HTERT RPE-1 (cell line): ENCODE measurements around the gene IQCN.

Experiments
- in situ Hi-C: fragments of 300-500 bp; cut with MboI; formaldehyde crosslinking; loops from 4 replicates; pipeline ENCODE4 v1.14.3; 2020; ENCODE audit warnings: low sequenced_read_pairs

IQCN gene

DNA sequence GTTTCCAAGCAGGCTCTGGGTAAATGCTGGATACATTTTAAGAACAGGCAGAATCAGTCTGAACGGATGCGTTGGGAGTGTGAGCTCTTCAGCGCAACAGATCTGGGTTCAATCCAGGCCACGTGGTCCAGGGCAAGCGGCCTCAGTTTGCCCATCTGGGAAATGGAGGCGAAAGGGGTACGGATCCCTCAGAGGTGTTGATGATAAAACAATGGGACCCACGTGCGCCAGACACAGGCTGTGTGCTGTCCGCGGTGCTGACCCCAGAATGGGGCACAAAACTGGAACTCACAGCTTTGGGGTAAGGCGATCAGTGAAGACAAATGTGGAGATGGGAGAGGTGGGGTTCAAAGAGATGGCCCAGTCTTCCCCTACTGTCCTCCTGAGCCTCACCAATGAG is 34.9 kb downstream of the IQCN start:
- in situ Hi-C loops = no loop called here

DNA sequence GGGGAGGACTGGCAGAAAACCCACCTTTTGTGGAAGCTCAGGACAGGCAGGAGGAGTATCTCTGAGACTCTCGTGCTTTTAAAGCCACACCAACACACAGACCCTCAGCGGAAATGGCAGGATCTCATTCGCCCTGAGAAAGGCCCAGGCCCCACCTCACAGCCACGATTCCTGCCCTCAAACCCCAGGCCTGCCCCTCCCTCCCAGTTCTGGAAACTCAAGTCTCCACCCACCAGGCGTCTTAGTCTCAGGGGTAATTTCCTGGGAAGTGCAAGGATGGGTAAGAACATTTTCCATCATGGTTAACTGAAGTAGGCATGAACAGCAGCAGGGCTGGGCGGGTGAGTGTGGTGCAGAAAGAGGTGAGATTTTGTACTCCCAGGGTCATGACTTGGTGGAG is 40.1 kb downstream of the IQCN start:
- in situ Hi-C loops = no loop called here

DNA sequence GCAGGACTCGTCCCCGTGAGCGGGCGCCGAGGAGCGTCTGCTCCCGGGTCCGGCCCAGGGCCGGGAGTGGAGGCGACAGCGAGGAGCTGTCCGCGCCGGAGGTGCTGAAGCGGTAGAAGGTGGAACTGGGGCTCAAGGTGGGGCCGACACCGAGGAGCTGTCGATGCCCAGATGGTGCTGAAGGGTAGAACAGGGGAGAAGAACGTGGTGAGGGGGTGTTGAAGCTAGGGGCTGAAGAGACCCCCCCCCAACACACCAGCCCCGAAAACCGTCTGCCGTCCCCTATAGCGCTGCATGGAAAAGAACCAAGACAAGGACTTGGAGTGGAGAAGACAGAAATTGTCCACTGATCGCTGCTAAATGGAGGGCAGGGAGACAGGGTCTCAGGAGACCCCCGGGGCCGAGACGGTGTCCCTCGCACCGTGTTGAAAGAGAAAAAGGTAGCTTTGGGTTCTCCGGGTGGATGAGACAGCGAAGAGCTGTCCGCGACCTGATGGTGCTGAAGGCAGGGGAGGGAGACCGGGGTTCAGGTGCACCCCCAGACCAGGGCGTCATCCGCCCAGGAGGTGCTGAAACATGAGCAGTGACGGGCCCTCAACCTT is 40.9 kb downstream of the IQCN start:
- in situ Hi-C loops = no loop called here

DNA sequence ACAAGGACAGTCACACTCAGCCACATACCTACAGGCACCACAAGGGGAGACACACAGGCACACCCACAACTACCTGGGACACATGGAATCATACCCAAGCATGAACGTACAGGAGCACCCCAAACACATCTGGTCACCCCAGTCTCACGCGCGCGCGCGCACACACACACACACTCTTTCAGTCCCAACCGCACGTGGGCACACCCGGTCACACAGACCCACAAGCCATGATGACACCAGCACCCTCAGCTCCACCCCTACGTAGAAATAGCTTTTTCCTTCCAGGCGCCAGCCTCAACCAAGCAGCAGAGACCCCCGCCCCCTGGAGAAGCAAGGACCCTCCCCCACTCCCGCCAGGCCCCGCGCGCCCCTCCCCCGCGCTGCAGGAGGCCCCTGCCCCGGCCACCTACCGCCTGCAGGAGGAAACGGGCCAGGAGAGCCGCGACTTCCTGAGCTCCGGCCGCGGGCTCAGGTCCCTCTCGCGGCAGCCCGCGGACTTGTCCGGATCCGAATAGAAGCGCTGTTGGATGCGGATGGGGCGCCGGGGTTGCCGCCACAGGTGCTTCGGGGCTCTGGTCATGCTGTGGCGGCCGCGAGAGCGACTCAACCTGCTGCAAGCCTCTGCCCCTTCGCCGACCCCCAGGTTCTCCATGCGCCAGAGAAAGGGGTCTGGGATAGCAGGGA is 41.6 kb downstream of the IQCN start:
- in situ Hi-C loops = no loop called here

DNA sequence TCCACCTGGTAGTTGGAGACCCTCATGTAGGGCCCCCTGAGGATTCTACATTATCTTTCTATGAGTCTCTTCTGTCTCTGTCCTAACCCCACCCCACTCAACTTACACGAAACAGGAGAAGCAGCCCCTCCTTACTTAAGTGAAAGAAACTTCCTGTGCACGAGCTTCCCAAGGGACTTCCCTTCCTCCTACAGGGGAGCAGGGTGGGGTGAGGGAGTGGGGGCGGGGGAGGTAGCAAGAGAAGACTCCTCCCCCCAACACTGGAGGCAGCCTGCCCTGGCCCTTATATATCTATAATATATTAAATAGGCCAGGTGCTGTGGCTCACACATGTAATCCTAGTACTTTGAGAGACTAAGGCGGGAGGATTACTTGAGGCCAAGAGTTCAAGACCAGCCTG is 42.5 kb downstream of the IQCN start:
- in situ Hi-C loops = no loop called here

DNA sequence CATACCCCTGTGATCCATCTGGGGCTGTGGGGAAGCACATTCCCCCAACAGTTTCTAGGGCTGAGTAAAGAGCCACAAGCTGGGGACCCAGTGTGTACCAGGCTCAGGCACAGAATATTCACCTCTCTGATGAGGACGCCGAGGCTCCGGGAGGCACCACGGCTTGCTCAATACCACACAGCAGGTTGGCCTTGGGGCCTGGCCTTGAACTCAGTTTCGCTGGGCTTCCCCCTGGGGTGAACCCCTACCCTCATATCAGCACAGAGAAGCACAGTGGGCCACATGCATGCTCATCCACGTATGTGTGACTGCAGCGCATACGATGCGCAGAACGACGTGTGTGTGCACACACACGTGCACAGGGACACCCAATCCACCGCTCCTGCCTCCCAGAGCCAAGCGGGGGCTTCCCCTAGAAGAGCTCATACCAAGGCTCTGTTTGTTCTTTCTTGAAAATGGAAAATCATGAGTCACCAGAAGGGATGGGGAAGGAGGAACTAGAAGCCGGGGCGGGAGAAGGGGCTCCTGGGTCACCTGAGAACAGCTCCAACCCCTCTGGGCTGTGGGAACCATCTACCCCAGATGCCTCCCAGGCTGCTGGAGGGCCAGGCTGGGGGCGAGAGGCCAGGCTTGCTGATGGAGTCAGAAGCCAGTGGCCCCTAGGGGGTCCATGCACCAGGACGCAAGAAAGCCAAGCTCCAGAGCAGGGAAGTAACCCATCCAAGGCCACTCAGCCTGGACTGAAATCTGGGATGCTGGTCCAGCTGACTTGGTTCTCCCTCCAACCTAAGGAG is 43.1 kb downstream of the IQCN start:
- in situ Hi-C loops = no loop called here

DNA sequence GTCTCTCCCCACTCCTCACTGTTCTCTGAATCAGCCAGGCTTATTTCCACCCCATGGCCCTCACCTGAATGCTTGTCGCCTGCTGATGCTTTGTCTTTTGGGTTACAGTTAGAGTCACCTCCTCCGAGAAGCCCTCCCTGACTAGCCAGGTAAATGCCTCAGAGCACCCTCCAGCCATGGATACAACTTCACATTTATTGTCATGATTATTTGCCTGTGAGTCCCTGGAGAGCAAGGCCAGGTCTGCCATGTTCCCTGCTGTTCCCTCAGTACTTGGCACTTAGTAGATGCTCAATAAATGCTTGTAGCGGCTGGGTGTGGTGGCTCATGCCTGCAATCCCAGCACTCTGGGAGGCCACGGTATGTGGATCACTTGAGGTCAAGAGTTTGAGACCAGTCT is 44.3 kb downstream of the IQCN start:
- in situ Hi-C loops = no loop called here

DNA sequence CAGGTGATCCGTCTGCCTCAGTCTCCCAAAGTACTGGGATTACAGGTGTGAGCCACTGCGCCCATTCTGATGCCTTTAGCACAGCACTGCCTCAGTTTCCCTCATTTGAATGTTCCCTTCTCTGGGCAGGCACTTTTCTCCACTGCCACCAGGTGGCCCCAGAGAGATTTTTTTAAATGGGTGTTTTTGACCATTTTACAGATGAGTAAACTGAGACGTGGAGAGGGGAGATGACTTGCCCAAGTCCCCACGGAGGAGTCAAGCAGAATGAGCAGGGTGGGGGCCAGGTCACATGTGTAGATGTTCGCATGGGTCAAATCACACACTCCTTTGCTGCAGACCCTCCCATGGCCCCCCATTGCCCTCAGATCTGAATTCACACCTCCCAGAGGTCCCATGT is 44.8 kb downstream of the IQCN start:
- in situ Hi-C loops = no loop called here

DNA sequence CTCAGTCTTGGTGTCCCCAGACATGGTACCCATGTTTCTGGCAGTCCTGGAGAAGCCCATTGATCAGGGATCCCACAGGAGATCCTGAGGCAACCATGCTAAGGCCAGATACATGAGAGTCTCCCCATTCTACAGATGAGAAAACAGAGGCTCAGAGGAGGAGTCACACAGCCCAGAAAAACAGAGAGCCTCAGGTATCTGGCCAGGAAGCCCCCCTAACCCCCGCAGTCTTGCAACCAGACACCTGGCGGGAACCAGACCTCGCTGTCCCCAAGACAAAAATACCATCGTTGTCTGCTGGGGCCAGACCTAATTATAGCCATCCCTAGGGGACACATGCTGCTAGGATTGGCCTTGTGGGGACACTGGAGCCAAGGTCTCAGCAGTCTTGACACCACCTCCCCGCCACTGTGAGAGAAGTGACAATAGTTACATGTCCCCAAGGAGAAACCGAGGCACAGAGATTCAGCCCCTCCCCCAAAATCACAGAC is 46.4 kb downstream of the IQCN start:
- in situ Hi-C loops = no loop called here

DNA sequence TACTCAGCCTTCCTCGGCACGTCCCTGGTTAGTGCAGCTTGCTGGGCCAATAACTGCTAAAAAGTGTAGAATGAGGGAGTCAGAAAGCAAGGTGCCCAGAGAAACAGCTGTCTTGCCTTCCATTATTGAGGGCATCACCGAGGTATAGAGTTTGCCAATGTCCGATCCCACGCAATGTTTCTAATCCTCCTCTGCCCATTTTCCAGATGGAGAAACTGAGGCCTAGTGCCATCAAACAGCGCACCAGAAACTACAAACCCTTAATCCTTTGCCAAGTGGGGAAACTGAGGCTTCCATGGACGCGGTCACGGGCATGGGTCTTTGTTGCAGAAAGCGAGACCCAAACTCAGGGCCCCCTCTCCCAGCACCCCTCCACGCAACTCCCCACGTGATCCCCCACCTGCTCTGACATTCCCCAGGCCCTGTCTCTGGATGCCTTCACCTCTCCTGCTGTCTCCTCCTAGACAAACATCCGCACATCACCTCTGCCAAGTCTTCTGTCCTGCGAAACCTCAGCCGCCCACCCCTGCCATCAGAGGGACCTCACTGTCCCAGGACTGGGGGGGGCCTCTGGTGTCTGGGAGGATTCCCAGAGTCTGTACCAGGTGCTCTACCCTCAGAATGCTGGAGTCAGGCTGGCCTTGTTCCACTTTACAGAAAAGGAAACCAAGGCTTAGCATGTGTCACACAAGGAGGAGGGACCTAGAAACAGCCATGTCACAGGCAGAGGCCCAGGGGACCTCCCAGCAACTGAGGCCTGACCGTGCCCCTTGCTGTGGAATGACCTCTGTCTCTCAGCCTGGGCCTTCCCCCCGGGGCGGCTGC is 47.1 kb downstream of the IQCN start:
- in situ Hi-C loops = no loop called here

DNA sequence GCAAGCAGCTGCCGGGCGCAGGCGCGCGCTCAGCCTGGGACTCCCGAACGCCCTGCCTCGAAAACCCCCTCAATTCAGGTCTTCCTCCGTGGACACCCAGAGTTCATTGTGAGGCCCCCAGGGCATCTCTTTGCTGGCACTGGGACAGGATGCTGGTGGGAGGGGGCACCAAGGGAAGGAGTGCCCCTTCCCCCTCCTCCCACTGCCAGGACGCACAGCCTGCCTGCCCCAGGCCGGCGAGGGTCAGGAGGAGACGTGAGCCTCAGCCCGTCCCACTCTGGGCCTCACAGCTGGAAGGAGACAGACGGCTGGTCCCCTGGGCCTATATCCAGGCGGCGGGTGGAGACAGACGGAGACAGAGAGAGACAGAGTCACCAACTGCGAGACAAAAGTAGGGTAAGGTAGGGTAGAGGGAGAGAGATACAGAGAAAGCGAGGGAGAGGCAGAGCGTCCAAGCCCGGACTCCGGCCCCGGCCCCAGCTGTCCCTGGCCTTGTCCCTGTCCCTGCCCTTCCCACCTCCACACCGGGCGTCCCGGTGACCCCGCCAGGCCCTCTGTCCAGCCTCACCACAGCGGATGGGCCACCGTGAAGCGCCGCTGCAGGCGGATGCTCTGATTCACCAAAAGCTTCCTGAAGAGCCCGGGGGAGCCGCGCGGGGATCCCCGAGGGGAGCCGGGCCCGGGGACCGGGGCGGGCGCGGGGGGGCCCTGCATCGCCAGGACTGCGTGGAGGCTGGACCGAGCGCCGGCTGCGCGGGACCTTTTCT is 48.4 kb downstream of the IQCN start, which contains the start of gene PDE4C:
Gene PDE4C, minus strand, starts transcription at position 737 of the 767 bp plus-strand sequence. Its CDS starts 23 bp downstream, at position 714.
- in situ Hi-C loops = no loop called here

DNA sequence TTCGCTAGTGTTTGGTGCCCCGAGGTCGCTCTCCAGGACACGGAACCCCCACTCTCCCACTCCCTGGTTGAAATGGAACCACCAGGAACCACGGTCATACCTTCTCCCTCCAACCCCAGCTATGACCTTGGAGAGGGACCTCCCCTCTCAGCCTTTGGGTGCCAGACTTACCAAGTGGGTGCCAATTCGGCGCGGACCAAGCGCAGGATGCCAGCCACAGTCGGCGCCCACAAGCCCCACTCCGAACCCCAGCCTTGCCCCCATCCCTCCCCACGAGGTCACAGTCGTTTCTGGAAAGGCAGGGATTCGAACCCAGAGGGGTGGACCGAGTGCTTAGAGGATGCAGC is 48.9 kb downstream of the IQCN start:
- in situ Hi-C loops = no loop called here

DNA sequence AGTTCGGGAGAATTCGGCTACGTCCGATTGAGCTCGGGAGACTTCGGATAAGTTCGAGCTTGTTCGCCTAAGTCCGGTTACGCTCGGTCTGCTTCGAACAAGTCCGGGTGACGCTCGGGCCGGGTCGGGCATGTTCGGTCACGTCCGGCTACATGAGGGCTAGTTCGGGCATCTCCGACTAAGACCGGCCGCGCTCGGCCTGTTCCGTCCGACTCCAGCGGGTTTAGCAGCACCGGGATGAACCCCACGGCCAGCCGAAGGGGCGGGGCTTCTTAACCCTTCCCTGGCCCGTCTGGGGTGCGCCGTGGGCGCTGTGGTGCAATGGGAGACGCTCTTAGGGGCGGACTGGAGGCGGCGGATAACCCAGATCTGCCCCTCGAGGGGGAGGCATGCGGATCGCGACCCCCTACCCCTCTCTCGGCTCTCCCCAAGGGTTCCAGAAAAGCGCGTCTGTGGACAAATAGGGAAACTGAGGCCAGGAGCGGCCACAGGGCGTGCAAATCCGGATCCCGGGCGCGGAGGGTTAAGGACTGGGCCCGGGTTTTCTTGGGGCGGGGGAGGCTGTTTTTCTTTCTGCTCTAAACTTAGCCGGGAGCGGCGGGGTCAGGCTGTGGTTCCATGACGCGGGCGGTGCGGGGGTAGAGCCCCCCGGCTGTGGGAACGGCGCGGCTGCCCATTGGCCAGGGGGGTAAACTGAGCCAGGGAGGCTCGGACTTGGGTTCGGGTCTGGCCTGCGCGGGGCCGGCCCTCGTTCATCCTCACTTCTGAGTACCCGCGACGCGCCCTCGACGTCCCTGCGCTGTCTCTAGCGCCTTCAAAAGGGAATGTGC is 49.5 kb downstream of the IQCN start:
- in situ Hi-C loops = no loop called here

DNA sequence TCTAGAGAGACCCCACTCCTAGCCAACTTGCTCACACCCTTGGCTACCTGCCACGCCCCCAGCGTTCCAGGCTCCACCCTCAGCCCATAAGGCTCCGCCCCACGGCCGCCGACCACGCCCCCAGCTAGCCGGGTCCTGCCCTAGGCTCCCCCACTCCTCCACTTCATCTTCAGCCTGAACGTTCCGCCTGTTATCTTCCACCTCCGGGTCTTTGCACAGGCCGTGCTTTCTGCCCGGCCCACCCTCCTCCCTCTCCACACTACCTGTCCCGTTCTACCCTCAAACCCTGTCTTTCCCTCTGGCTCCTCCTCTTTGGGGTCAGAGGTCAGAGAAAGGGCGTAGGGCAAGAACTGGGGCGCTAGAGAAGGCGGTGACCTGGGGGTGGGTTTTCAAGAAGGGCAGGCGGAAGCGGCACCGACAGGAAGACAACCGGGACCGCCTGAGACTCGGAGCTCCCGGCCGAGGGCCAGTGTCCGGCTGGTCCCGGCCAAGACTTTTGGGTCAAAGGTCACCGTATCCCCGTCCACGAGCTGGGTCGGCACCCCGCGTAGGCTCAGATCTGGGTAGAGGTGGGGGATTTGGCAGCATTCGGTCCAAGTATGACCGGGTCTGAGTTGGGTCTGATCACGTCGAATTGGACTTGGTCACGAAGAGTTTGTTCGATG is 50.3 kb downstream of the IQCN start:
- in situ Hi-C loops = no loop called here

DNA sequence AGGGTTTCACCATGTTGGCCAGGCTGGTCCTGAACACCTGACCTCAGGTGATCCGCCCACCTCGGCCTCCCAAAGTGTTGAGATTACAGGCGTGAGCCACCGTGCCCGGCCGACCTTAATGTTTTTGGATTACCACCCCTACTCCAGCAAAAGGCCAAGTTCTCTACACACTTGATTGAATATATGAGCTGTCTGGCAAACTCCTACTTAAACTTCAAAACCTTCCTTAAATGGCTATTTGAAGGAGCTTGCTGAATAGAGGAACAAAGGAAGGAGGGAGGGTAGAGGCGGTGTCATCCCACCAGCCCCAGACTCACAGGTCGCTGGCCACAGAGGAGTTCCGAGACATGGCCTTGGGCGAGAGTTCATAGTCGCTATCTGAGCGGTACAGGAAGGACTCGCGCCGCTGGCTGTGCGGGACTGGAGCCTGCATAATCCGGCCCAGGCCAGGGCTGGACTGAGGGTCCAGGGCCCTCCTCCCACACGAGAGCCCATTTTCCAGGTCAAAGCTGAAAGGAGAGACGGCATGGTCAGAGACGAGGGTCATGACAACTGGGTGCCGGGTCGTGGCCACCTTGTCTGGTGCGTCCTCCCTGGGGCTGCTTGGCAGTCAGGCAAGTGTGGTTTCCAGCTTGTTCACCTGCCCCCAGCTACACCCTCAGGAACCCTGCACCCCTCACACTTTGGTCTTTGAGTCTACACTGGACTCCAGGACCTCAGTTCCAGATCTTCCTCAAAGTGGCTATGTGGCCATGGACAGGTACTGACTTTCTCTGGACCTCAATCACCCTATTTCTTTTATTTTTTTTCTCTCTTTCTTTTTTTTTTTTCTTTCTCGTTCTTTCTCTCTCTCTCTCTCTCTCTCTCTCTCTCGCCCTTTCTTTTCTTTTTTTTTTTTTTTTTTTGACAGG is 52.2 kb downstream of the IQCN start:
- in situ Hi-C loops = no loop called here

DNA sequence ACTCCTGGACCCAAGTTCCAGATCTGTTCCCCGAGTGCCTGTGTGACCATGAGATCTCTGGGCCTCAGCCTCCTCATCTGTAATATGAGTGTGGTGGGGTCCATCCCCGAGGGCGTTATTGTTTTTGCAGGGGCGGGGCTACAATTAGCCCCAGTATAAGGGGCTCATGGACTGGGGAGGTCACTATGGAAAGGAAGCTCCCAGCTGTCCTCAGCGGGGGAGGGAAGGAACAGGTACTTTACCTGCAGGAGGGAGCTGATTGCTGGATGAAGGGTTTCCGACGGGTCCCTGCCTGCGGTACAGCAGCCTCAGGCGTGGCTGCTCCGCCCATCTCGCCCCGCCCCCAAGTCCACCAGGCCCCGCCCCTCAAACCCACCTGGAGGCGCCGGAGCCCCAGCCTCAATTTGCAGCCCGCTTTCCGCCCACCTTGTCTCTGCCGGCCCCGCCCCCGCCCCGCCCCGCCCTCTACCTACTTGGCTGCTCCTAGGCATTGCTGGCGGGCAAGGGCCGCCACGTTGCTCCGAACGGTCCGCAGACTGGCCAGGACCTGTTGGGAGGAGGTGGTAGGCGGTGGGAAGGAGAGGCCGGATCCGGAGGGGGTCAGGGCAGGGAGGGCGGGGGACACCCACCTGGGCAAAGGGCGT is 53.5 kb downstream of the IQCN start:
- in situ Hi-C loops = no loop called here

DNA sequence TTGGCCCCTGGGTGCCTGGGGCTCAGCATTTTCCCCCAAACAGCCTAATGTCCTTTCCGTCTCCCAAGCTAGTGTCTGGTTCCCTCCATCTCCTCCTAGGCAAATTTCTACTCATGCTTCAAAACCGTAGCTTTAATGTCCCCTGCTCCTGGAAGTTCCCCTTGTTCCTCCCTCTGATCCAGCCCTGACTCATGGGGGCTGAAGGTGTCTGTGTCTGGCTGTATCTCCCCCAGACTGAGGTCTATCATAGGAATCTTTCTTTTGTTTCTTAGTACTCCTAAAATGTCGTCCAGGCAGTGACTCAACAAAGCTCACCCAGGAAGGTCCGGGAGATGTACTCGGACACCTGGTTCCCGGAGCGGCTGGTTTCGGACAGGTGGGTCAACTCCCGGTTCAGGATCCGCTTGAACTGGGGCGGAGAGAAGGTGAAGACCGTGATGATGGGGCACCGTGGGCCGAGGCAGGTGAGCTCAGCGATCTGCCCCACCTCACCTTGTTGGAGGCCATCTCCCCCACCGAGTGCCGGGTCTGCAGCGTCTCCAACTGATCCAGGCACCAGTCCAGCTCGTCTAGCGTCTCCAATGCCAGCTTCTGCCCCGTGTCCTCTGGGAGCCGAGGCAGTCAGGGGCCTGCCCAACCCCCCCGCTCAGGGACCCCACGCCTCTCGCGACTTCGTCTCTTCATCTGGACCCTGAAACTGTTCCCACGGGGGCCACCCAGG is 54.2 kb downstream of the IQCN start:
- in situ Hi-C loops = no loop called here
